OCI-LY7 (cell line): ENCODE measurements around the gene PARM1.

Experiments
- CTCF ChIP-seq: fragments of 200-600 bp; sonication (generic); conservative IDR thresholded peaks from 2 replicates; pipeline ENCODE4 v1.5.1; 2014; ENCODE audit warnings: mild to moderate bottlenecking, antibody characterized with exemption, low read length, moderate library complexity, mixed read lengths
- EZH2phosphoT487 ChIP-seq: fragments of 200-600 bp; sonication (generic); IDR thresholded peaks from 2 replicates; pipeline ENCODE4 v1.6.1; 2018; ENCODE audit warnings: low read depth, borderline replicate concordance, mild to moderate bottlenecking, mixed run types, antibody characterized with exemption, low read length, moderate library complexity, mixed read lengths

GRCh38 chr4:74884266-74884665 is 48.6 kb upstream of the PARM1 start:
- no peak for TF ChIP-seq CTCF
- no peak for TF ChIP-seq EZH2phosphoT487
